VCaP (cell line): ENCODE data around the gene HMGCR.

Source experiments
- H3K27ac ChIP-seq: fragments of 450-650 bp; 2 replicates; pipeline ENCODE4 v1.5.1; 2017
- TF ChIP-seq, protein P1 (sequence below): fragments of 450-650 bp; conservative IDR thresholded peaks from 2 replicates; pipeline ENCODE4 v1.5.1; 2017; ENCODE audit warnings: mild to moderate bottlenecking, moderate library complexity

Gene HMGCR

DNA sequence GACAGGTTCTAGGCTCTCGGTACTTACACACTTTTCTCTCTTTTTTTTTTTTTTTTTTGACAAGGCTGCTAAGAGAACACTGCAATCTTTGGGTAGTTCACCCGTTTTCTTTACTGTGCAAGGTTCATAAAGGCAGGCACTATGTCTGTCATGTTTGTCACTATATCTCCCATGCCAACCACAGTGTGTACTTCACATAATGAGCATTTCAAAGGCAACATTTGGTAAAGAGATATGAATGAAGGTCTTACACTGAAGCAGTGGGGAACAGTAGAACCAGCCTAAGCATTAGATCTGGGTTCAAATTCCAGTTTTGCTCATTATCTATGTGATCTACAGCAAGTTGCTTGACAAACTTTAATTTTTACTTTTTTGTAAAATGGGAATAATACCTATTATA lies 1.5 kb upstream of the HMGCR start:
- peak overlapping the region; percentile 90 for H3K27ac ChIP-seq
- TF ChIP-seq, protein P1, sequence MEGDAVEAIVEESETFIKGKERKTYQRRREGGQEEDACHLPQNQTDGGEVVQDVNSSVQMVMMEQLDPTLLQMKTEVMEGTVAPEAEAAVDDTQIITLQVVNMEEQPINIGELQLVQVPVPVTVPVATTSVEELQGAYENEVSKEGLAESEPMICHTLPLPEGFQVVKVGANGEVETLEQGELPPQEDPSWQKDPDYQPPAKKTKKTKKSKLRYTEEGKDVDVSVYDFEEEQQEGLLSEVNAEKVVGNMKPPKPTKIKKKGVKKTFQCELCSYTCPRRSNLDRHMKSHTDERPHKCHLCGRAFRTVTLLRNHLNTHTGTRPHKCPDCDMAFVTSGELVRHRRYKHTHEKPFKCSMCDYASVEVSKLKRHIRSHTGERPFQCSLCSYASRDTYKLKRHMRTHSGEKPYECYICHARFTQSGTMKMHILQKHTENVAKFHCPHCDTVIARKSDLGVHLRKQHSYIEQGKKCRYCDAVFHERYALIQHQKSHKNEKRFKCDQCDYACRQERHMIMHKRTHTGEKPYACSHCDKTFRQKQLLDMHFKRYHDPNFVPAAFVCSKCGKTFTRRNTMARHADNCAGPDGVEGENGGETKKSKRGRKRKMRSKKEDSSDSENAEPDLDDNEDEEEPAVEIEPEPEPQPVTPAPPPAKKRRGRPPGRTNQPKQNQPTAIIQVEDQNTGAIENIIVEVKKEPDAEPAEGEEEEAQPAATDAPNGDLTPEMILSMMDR: no peak

DNA sequence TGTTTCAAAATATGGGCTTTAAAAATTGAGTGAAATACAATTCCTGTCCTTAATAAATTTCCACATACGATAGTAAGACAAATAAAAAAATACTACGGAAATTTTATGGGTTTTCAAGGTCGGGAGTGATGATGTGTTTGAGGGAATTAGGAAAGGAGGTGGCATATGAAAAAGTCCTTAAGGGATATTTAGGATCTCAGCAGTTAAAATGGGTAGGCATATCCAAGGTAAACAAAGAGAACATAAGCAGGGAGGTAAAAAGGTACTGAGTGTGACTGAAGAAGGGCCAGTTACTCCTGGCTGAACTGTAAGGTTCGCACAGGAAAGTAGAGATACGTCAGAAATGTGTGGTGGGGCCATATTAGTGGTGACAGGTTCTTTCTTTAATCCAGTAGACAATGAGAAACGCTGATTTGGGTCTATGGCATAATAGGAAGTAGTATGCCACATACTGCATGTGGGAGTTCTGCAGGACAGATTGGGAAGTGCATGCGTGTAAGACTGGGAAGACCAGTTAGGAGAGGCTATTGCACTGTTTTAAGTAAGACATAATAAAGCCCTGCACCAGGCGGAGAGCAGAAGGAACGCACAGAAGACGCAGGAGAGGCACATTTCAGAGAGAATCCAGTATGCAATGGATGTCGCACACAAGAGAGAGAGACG lies 937 bp upstream of the HMGCR start:
- TF ChIP-seq, protein P1: peak; percentile 55; the same call in 1 of the 2 replicates
- H3K27ac ChIP-seq: peak overlapping the region; percentile 90

DNA sequence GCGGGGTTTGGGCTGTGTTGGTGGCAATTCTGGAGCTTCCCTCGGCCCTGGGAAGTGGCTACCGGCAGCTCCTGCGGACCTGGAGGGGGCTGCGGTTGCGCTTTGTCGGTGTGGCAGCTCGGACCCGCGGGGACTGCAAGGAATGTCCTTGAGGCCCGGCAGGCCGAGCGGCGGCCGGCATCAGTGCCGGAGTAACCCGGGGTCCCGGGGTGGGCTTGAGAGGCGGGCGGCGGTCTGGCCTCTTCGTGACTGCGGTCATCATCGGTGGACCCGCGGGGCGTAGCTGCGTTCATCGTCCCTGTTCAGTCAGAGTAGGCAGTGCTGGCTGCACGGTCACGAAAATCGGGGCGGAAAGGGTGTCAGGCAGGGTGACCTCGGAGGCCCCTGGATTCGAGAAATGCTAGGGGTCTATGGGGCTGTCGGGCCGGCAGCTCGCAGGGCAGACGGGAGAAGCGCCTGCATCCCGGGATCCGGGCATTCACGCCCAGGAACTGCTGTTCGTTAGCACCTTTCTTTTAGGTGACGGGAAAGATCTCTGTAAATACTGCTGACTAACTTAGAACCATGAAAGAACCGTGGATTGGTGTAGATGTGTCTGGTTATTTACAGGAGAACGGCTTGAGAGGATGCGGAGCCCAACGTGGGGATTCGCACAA lies 474 bp downstream of the HMGCR start:
- TF ChIP-seq, protein P1: no peak
- H3K27ac ChIP-seq: peak overlapping the region; percentile 90

DNA sequence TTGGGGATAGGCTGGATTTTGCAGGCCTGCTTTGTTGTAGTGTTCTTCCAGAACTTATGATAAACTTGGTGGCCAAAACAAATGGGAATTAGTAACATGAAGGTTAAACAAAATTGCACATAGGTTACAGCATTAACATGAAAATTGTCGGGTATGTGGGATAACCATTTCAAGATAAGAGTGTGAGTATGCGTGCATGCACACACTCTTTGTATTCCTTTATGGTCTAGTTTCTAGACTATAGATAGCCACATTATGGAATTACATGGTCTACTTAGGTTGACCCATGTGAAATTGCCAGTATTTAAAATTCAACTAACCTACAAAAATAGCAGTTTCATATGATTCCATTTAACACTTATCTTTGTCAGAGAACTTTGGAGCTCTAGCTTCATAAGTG lies 1.4 kb downstream of the HMGCR start:
- TF ChIP-seq, protein P1: no peak
- peak overlapping the region; percentile 90 for H3K27ac ChIP-seq

DNA sequence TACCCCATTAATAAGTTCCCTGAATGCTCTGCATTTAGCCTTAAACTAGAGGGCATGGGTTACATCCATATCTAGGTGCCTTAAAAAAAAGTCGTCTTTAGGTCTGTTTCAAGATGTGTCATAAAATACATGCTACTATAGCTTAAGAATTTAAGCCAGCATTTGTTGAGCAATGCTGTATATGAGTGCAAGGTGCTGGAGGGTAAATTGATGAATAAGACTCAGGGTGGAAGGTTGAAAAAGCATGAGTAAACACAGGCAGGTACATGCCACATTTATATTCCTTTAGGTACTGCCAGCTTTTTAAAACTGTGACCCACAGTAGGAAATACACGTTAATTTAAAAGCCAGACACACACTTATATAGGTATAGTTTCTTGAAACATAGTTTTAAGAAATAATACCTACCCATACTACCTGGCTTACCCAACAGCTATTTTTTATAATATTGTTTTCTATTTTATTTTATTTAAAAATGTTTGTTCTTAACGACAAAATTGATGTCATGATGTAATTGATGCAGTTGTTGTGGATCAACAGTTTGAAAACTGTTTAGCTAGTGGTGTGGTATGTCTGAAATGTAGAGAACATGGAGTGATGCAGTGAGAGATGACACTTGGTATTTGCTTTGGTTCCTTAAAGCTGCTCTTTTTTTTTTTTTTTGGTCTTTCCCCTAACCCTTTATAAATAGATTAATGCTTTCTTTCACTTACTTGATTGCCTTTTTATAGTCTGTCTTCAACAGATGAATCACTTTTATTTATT lies 3.9 kb downstream of the HMGCR start:
- TF ChIP-seq, protein P1: no peak
- no peak overlapping the region for H3K27ac ChIP-seq

DNA sequence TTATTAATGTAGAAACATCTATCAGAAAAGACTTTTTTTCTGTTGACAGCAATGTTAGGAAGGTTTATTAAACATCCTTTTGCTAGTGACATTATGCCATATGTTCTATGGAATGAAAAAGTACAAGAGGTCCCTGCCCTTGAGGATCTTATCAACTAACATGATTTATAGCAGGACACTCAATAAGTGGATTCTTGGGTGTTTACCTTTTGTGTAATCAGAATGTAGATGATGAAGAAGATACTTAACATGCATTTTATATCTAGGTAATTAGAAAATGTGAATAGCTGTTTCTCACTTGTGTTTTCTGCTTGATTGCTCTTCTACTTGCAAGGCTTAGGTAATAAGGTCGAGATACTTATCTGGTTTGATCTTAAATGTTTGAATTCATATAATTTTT lies 4.9 kb downstream of the HMGCR start:
- TF ChIP-seq, protein P1: no peak
- peak overlapping the region; percentile 14; the same call in 1 of the 2 replicates for H3K27ac ChIP-seq

DNA sequence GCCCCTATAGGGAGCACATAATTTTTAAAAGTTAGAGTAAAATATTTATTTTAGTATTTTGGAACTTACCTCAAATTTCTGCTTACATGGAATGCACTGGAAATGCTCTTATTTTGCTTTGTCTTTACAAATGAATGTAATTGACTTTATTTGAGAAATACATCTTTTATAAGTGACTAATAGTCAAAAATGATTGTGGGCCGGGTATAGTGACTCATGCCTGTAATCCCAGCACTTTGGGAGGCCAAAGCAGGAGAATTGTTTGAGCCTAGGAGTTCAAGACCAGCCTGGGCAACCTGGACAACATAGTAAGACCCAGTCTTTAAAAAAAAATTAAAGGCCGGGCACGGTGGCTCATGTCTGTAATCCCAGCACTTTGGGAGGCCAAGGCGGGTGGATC lies 5.8 kb downstream of the HMGCR start:
- no peak overlapping the region; the same call in 1 of the 2 replicates for H3K27ac ChIP-seq
- TF ChIP-seq, protein P1: no peak
